ENCODE measurements around the gene CNTNAP3B.
"Not testable (repeated sequence)": the region's sequence is repeated elsewhere in the genome, so short reads cannot be mapped to it uniquely, and the experiment has no call there.

GRCh38 chr9:42095929-42096328 lies 33.3 kb downstream of the CNTNAP3B start:
- not testable (repeated sequence) for TF ChIP-seq CTCF (IDR thresholded peaks at IDR 0.05; ENCODE audit: low read length); EZH2 (optimal IDR thresholded peaks at IDR 0.05; ENCODE audit: low read depth, low read length)

Data from MM.1S (cell line).